Stimulated activated CD4-positive, alpha-beta T cell treated with anti-CD3 and anti-CD28 coated beads, Interleukin-4, amount 100 ng/mL, for 1 hour (primary cell): ENCODE results near the gene RPL19.

ENCODE experiments used
- DNase-seq: peaks from one replicate; pipeline ENCODE4 v3.0.0-alpha.2; 2020

The RPL19 gene

DNA sequence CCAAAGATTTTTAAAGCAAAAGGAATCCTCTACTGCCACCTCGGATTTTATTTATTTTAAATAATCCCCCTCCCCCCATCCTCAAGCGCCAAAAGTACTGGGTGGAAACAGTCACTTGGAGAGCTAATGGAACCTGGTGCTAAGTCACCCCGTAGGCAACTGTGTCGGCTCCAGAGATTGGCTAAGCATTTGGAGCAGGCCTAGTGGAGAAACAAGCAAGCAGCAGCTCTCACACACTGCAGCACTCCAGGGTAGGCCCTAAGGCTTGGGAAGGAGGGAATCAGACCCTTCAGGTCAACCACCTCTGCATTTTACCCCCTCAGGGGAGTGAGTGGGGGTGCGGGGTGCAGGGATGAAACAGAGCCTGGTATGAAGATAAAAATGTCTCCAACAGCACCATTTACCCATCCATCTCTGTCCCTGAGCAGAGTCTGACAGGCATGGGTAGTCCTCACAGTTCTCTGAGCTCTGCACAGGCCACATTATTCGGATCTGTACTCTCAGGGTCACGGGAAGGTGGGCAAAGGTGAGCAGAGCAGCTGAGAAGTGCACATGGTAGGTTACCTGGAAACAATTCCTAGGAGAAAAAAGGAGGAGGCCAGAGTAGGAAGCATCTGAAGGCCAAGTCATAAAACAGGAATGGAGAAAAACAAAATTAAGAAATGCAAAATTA lies 52.8 kb downstream of the RPL19 start:
- DNase-seq: no peak
